Effector memory CD8-positive, alpha-beta T cell (primary cell): ENCODE measurements around the gene TMIGD3.
A peak's percentile ranks its signal among the peaks of the same experiment; 100 is the strongest.

ENCODE experiments used
- ATAC-seq: fragments of 150-1000 bp; cut with Tn5 transposase; replicated peaks from 2 replicates; pipeline ENCODE4 v1.10.0; 2021; ENCODE audit warnings: mild to moderate bottlenecking, moderate library complexity
- DNase-seq, 3 experiments: peaks; one replicate each; pipeline ENCODE4 v3.0.0; 2021
- H3K27ac Mint-ChIP-seq, 2 donors: one replicate each; pipeline ENCODE4 v1.8.0; 2022; ENCODE audit warnings: mild to moderate bottlenecking in 2 of 2, mixed read lengths in 2 of 2, moderate library complexity in 2 of 2
- H3K27me3 Mint-ChIP-seq, 2 donors: one replicate each; pipeline ENCODE4 v1.8.0; 2022; ENCODE audit warnings: mixed read lengths in 2 of 2
- H3K36me3 Mint-ChIP-seq: one replicate; pipeline ENCODE4 v1.8.0; 2022; ENCODE audit warnings: mild to moderate bottlenecking, moderate library complexity, mixed read lengths; ENCODE audit not compliant: insufficient read depth
- H3K4me1 Mint-ChIP-seq, 2 donors: one replicate each; pipeline ENCODE4 v1.8.0; 2022; ENCODE audit warnings: low read depth in 2 of 2, mixed read lengths in 2 of 2
- H3K4me3 Mint-ChIP-seq, 2 donors: one replicate each; pipeline ENCODE4 v1.8.0; 2022; ENCODE audit warnings: mild to moderate bottlenecking in 2 of 2, mixed read lengths in 2 of 2, moderate library complexity in 2 of 2
- H3K9me3 Mint-ChIP-seq, 2 donors: one replicate each; pipeline ENCODE4 v1.8.0; 2022; ENCODE audit warnings: mixed read lengths in 2 of 2

The TMIGD3 gene

DNA sequence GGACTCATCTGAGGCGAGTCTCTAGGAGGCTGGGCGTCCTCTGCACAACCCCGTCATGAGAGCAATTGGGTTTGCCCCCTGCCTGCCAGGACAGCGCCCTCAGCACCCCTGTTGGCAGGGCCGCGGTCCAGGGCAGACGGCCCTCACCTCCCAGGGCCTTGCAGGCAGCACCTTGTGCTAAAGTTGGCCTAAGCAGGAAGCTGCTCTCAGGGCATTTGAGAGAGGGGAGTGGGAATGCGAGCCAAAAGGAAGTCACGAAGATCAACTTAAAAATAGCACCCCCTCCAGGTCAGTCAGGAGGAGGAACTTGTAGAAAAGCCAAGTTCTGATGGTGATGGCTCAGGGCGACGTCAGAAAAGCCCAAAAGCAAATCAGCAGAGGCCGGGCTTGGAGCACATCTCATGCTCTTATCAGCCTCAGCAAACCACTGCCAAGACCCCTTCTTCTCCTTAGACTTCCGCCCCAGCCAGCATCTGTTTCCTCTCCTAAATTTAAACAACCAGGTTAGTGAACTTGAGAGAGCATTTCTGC lies 12.6 kb upstream of the TMIGD3 start:
- Mint-ChIP-seq H3K4me1 (peaks cover 15 to 29% of the 10 kb centered on the region in 2 donors), H3K36me3 (no peaks in the 10 kb centered on the region), H3K27ac (peak overlapping the region; percentile 81 to 87), H3K27me3 (no peaks in the 10 kb centered on the region), H3K4me3 (peak overlapping the region; percentile 29 to 73), H3K9me3 (no peaks in the 10 kb centered on the region)
- DNase-seq (peak in 2 of 3 experiments; percentile 7 to 9), ATAC-seq (peak; percentile 66)

DNA sequence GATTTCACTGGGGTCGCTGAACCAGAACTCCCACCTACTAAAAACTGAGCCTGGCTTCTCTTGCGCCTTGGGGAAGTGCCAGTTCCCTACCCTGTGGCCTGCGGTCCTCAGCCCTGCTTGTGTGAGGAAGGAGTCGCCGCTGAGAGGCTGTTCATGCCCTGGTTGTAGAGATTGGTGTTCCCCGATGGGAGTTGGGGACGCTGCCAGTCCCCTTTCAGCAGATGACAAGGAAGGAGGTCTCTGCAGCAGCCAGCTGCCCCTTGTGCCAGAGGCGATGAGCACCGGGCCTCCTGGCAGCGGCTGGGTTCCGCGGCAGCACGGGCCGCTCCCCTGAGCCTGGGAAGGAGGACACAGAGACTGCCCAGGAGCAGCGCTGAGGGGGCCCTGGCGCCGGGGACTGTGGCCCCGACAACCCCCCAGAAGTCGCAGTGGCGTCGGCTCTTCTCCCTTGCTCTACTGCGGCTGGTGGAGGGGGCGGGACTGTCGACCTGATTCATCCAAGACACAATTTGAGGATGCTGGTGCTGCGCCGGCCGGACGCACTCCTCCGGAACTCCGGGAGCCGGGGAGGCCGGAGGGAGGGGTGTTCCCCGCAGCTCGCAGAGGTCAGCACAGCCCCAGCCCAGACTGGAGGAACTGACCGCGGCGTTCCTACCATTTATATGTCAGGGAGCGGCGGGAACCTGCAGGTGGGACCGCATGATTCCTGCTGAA lies 12.0 kb upstream of the TMIGD3 start:
- H3K27ac Mint-ChIP-seq = peak overlapping the region in 1 of 2 donors; percentile 81
- H3K4me3 Mint-ChIP-seq = peak overlapping the region; percentile 29 to 73
- no peaks in the 10 kb centered on the region for H3K36me3 Mint-ChIP-seq
- no peaks in the 10 kb centered on the region for H3K27me3 Mint-ChIP-seq
- peaks cover 15 to 29% of the 10 kb centered on the region in 2 donors for H3K4me1 Mint-ChIP-seq
- DNase-seq (no peak), ATAC-seq (peak; percentile 21)
- no peaks in the 10 kb centered on the region for H3K9me3 Mint-ChIP-seq

DNA sequence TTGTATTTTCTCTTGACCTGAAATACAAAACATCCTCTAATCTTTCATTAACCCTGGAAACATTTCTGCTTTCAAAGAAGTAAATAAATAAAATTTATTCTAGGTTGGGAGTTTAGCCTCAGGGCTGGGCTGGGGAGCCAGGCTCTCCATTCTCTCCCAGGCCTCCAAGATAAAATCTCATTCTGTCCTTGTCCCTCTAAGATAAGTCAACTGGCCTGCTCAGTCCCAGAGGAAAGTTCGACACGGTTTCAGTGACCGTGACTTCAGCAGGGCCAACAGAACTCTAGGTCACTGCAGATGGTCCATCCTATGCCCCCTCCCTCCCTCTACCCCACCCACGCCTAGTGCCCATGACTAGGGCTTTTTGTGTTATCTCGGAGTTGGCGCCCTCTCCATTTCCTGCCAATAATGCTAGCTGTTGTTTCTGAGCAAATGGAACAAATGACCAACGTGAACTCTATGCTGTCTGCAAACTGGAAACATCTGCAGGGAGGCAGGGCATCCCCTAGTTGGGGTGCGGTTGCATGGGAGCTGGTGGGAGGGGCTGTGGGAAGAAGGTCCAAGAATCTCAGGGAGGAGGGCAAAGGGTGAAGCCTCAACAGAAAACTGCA lies 10.1 kb upstream of the TMIGD3 start:
- Mint-ChIP-seq H3K9me3 (no peaks in the 10 kb centered on the region), H3K27ac (no peak overlapping the region), H3K4me3 (no peak overlapping the region), H3K4me1 (peaks cover 21 to 35% of the 10 kb centered on the region in 2 donors), H3K27me3 (no peaks in the 10 kb centered on the region), H3K36me3 (no peaks in the 10 kb centered on the region)
- ATAC-seq (no peak), DNase-seq (no peak)

DNA sequence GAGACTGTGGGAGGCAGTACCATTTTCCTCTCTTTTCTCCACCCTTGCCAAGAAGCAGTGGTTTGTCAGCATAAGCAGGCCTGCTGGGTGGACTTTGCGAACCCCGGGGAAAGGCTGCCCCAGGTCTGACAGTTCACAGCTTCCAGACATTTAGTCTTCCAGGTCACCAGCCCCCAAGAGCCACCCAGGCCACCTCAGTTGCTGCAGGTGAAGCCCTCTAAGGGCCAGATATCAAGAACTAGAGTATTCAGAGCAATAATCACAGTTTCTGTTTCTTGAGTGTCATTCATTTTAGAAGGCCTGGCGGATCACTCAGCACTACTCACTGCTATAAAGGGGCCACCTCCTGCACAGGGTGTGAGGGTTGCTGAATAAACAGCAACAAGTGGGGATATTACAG lies 9.5 kb upstream of the TMIGD3 start:
- Mint-ChIP-seq H3K27ac (peak overlapping the region in 1 of 2 donors; percentile 18), H3K9me3 (no peaks in the 10 kb centered on the region), H3K36me3 (no peaks in the 10 kb centered on the region), H3K4me1 (peaks cover 23 to 37% of the 10 kb centered on the region in 2 donors), H3K4me3 (no peak overlapping the region), H3K27me3 (no peaks in the 10 kb centered on the region)
- ATAC-seq = no peak
- DNase-seq = no peak

DNA sequence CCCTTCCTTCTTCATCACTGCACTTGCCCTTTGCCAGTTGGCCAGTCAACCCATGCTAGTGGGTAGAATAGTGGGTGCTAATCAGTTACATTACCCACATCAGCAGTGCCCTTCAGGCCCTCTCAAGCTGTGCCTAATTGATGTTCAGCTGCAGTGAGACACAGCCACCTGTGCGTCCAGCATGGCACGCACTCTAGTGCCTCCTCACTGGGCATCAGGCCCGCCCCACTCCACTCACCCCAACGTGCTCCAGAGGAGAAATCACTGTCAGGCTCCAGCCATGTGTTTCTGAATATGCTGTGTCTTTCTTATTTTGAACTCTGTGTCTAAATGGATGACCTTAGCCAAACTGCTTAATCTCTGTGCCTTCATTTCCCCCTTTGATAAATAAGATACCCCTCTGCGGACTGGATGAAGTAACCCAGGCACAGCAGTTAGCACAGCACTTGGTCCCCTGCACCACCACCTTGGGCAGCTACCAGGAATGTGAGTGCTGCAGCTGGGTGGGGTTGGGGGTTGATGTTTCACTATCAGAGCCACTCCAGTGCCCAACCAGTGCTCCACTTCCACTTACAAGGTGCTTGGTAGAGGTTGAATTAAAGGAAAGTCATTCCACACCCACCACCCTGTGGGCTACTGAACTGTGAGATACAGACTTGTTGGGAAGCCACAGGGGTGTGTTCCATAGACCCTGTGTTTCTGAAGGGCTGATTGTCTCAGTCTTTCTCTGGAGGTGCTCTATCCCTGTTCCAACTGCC lies 8.9 kb upstream of the TMIGD3 start:
- ATAC-seq (no peak), DNase-seq (no peak)
- no peaks in the 10 kb centered on the region for H3K27me3 Mint-ChIP-seq
- peaks cover 17 to 36% of the 10 kb centered on the region in 2 donors for H3K4me1 Mint-ChIP-seq
- no peaks in the 10 kb centered on the region for H3K36me3 Mint-ChIP-seq
- H3K27ac Mint-ChIP-seq = peak overlapping the region in 1 of 2 donors; percentile 18
- no peaks in the 10 kb centered on the region for H3K9me3 Mint-ChIP-seq
- H3K4me3 Mint-ChIP-seq = peak overlapping the region in 1 of 2 donors; percentile 38

DNA sequence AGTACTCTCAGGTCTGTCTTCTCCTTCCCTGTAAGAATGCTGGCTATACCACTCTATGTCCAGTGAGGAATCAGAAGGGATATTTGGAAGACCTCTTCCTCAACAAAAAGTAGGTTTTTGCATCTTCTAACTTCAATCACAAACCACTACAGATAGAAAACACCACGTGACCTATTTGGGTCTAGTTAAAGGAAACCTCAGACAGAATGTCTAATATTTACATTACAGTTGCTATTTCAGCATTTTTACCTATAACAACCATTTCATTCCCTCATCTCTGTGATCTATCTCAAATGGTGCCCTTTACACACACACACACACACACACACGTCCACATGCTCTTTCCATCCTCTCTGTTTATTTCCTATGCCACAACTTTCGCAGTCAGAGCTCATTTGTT lies 7.9 kb upstream of the TMIGD3 start:
- no peaks in the 10 kb centered on the region for H3K36me3 Mint-ChIP-seq
- H3K9me3 Mint-ChIP-seq = no peaks in the 10 kb centered on the region
- ATAC-seq (no peak), DNase-seq (no peak)
- no peaks in the 10 kb centered on the region for H3K27me3 Mint-ChIP-seq
- H3K27ac Mint-ChIP-seq = no peak overlapping the region
- no peak overlapping the region for H3K4me3 Mint-ChIP-seq
- H3K4me1 Mint-ChIP-seq = peaks cover 14 to 31% of the 10 kb centered on the region in 2 donors

DNA sequence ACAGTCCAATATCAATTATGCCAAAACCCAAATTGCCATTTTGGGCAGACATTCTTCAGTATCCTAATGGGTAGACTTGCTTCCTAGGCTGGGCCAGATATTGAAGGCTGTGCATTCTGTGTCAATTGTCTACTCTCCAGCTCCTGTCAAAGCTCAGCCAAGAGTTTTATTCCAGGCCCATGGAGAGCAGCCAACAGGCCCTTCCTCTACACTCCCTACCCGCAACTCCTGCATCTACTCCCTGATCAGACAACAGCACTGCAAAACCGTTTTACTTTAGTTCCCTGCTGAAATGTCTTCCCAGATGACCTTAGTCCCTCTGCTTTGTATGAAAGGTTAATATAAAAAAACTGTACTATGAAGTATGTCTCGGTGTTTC lies 6.6 kb upstream of the TMIGD3 start:
- H3K27ac Mint-ChIP-seq = no peak overlapping the region
- no peaks in the 10 kb centered on the region for H3K9me3 Mint-ChIP-seq
- no peak overlapping the region for H3K4me3 Mint-ChIP-seq
- no peak for ATAC-seq
- peaks cover 24 to 31% of the 10 kb centered on the region in 2 donors for H3K4me1 Mint-ChIP-seq
- H3K36me3 Mint-ChIP-seq = no peaks in the 10 kb centered on the region
- H3K27me3 Mint-ChIP-seq = no peaks in the 10 kb centered on the region
- DNase-seq = no peak

DNA sequence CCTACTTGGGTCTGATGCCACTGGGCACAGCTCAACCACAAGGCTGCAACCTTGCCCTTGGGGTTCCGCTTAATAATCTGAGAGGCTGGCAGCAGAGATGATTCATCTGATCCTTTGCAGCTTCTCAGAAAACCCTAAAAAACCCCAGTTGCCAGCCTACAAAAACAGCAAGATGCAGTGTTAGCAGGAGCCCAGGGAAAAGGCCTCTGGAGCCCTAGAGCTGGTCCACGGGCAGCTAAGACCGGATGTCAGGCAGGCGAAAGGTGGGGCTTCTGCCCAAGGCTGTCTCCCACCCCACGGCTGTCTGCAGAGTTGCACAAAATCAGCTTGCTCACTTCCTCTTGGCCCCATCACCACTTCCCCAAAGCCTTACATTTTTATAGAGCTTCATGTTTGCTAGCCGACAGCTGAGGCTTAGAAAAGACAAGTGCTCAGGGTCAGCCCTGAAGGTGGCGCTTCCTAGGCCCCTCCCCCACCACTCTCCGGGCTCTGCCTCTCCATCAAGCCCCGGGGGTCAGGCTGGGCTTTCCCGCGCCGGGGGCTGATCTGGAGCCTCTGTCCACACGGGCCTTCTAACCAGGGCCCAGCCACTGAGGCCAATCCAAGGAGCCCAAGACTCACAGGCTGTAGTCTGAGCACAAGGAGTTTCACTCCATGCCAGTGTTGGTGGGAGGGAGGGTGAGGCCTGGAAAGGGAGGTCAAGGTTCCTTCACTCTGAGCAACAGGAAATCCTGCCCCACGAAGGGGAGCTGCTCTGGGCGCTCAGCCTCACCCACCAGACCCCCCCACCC lies 4.2 kb upstream of the TMIGD3 start:
- peak overlapping the region; percentile 80 to 81 for H3K4me3 Mint-ChIP-seq

DNA sequence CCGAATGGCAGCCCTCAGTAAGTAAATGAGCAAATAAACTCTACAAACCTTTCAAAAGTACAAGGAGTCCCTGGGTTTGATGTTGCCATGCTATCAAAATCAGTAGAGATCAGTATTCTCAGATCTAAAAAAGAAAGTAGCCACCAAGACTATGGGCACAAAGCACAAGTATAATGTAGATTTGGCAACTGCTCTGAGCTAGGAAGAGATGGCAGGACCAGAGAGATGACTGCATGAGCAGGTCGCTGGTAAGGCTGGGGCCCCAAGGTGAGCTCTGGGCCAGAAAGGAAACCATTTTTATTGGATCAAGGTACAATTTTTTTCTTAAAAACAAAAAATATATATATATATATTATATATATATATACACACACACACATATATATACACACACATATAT lies 3.1 kb upstream of the TMIGD3 start:
- ATAC-seq (no peak), DNase-seq (no peak)
- no peaks in the 10 kb centered on the region for H3K27me3 Mint-ChIP-seq
- no peaks in the 10 kb centered on the region for H3K9me3 Mint-ChIP-seq
- H3K36me3 Mint-ChIP-seq = no peaks in the 10 kb centered on the region
- peak overlapping the region; percentile 69 to 74 for H3K27ac Mint-ChIP-seq
- H3K4me1 Mint-ChIP-seq = peaks cover 34 to 41% of the 10 kb centered on the region in 2 donors
- no peak overlapping the region for H3K4me3 Mint-ChIP-seq

More for the DNA sequence above, 4.2 kb upstream of the TMIGD3 start:
- Mint-ChIP-seq H3K36me3 (no peaks in the 10 kb centered on the region), H3K9me3 (no peaks in the 10 kb centered on the region), H3K27ac (peak overlapping the region; percentile 92 to 93), H3K27me3 (no peaks in the 10 kb centered on the region), H3K4me1 (peaks cover 34 to 41% of the 10 kb centered on the region in 2 donors)
- peak; percentile 70 for ATAC-seq
- DNase-seq = peak; percentile 49 to 54 (median 50)

DNA sequence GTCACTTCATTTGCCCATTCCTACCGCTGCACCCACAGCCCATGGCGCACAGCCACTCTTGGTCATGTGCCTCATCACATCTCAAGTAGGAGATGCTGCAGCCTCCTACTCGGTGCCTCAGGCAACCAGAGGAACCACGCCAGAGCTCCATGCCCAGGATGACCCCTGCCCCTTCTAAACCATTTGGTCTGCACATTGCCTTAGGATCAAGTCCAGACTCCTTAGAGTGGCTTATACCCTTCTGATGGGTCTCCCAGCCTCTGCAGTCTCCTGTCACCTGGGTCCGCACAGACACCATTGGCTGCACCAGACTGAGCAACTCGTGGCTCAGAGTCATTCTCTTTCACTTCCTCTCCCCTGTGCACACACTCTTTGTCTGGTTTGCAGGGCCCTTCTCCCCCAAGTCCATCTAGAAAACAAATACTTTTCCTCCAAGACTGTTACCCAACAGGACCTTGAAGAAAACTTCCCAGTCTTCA lies 2.2 kb upstream of the TMIGD3 start:
- Mint-ChIP-seq H3K27me3 (no peaks in the 10 kb centered on the region), H3K27ac (peak overlapping the region; percentile 69 to 74), H3K4me1 (peaks cover 42 to 44% of the 10 kb centered on the region in 2 donors), H3K36me3 (no peaks in the 10 kb centered on the region), H3K9me3 (no peaks in the 10 kb centered on the region), H3K4me3 (peak overlapping the region in 1 of 2 donors; percentile 9)
- no peak for DNase-seq
- no peak for ATAC-seq

DNA sequence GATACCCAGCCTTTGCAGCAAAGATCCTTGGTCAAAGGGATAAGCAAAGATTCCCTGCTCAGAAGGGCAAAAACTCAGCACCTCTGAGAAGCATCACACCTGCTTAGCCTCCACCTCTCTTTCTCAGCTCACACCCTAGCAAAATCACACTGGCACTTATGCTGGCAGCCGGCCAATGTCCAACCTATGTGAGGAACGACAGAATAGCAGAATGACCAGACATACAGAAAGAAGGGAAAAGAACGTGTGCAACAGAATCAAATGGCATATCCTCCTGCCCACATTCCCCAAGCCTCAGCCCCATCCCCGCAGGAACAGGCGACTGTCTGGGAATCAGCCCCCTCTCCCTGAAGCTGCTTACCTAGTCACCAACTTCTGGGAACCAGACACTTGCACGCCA lies 664 bp upstream of the TMIGD3 start:
- Mint-ChIP-seq H3K27ac (peak overlapping the region; percentile 68 to 77), H3K9me3 (no peaks in the 10 kb centered on the region), H3K4me1 (peaks cover 36 to 42% of the 10 kb centered on the region in 2 donors), H3K36me3 (no peaks in the 10 kb centered on the region), H3K4me3 (no peak overlapping the region), H3K27me3 (no peaks in the 10 kb centered on the region)
- DNase-seq (no peak), ATAC-seq (no peak)

DNA sequence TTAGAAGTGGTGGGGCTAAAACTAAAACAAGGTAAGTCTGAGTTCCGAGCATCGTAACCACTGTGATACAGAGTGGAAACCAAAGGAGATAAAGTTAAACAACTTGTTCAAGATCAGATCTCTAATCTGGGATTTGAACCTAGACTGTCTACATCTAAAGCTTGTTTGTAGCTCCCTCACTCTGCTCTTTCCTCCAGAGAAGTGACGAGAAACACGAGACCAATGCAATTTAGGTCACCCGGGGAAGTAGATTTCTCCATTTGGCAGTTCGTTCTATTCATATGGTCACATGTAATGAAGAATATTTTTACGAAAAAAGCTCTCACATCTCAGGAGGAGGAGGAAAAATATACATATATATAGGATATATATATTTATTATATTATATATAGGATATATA lies 1.8 kb downstream of the TMIGD3 start:
- no peak for ATAC-seq
- H3K4me3 Mint-ChIP-seq = no peak overlapping the region
- no peak overlapping the region for H3K27ac Mint-ChIP-seq
- H3K27me3 Mint-ChIP-seq = no peaks in the 10 kb centered on the region
- peaks cover 28 to 34% of the 10 kb centered on the region in 2 donors for H3K4me1 Mint-ChIP-seq
- DNase-seq = no peak
- peaks cover 2% of the 10 kb centered on the region in 2 donors for H3K9me3 Mint-ChIP-seq
- no peaks in the 10 kb centered on the region for H3K36me3 Mint-ChIP-seq
